GM20000 (cell line): ENCODE results near the gene BEND7.
A peak's percentile ranks its signal among the peaks of the same experiment; 100 is the strongest.

ENCODE experiments used
- DNase-seq: peaks from one replicate; pipeline ENCODE4 v3.0.0; 2012; ENCODE audit warnings: low spot score
- CTCF ChIP-seq: IDR thresholded peaks from 2 replicates; pipeline ENCODE4 v1.5.1; 2012; ENCODE audit warnings: mild to moderate bottlenecking, control low read depth; ENCODE audit errors: extremely low read depth, missing control alignments

BEND7 gene

GRCh38 chr10:13491747-13492360, 37.0 kb downstream of the BEND7 start:
- no peak for DNase-seq
- TF ChIP-seq CTCF: no peak

- DNase-seq: no peak
- no peak for TF ChIP-seq CTCF
Measured at GRCh38 chr10:13490503-13490902, 38.3 kb downstream of the BEND7 start.

GRCh38 chr10:13489035-13489599, 39.7 kb downstream of the BEND7 start:
- DNase-seq: no peak
- no peak for TF ChIP-seq CTCF

- no peak for TF ChIP-seq CTCF
- DNase-seq: no peak
Measured at GRCh38 chr10:13485623-13486022, 43.2 kb downstream of the BEND7 start.

GRCh38 chr10:13483951-13484350, 44.9 kb downstream of the BEND7 start:
- peak; percentile 25 for DNase-seq
- TF ChIP-seq CTCF: no peak

- peak; percentile 21 for DNase-seq
- TF ChIP-seq CTCF: no peak
Measured at GRCh38 chr10:13483073-13483472, 45.7 kb downstream of the BEND7 start.

GRCh38 chr10:13481690-13482089, 47.1 kb downstream of the BEND7 start:
- TF ChIP-seq CTCF: no peak
- DNase-seq: no peak
